Gastroesophageal sphincter (tissue), 4 donors: ENCODE data around the gene STX10. TPM values are rescaled to one million over a fixed set of nuclear protein-coding genes. Genes with fewer than 3 reads are reported as not detected.
"Not testable (repeated sequence)": the region's sequence is repeated elsewhere in the genome, so short reads cannot be mapped to it uniquely, and the experiment has no call there.

Experiments
- ATAC-seq: fragments of 150-250 bp; one replicate; pipeline ENCODE4 v1.9.1; 2016; ENCODE audit warnings: mild to moderate bottlenecking, moderate library complexity
- H3K27ac ChIP-seq, 4 donors: fragments of 200-600 bp; sonication (generic) in 3 of 4; 1 replicate in 3 of 4; 2 replicates in 1 of 4; pipeline ENCODE4 v1.5.1; 2016 to 2019
- H3K27me3 ChIP-seq: fragments of 200-600 bp; sonication (generic); one replicate; pipeline ENCODE4 v1.5.1; 2019
- H3K36me3 ChIP-seq, 2 donors: fragments of 200-600 bp; sonication (generic); one replicate each; pipeline ENCODE4 v1.5.1; 2019; ENCODE audit warnings: control low read depth in 1 of 2
- H3K4me1 ChIP-seq, 3 donors: fragments of 200-600 bp; sonication (generic); 1 replicate in 2 of 3; 2 replicates in 1 of 3; pipeline ENCODE4 v1.5.1; 2016 to 2019; ENCODE audit warnings: control low read depth in 2 of 3
- H3K4me3 ChIP-seq, 2 donors: fragments of 200-600 bp; sonication (generic); one replicate each; pipeline ENCODE4 v1.5.1; 2019; ENCODE audit warnings: mild to moderate bottlenecking in 1 of 2, moderate library complexity in 1 of 2
- H3K9me3 ChIP-seq, 3 donors: fragments of 200-600 bp; sonication (generic); one replicate each; pipeline ENCODE4 v1.5.1; 2017 to 2019; ENCODE audit warnings: control low read depth in 2 of 3
- CTCF ChIP-seq, 4 experiments: fragments of 200-600 bp in 2 of 4; fragments of 450-650 bp in 2 of 4; sonication (generic) in 1 of 4; IDR thresholded peaks; one replicate each; pipeline ENCODE4 v1.5.1; 2017 to 2019; ENCODE audit warnings: antibody characterized with exemption in 4 of 4, mild to moderate bottlenecking in 2 of 4, moderate library complexity in 2 of 4
- EP300 ChIP-seq: sonication (generic); formaldehyde crosslinking; IDR thresholded peaks from one replicate; pipeline ENCODE4 v1.6.1; 2017; ENCODE audit warnings: antibody characterized with exemption, mild to moderate bottlenecking
- POLR2A ChIP-seq, 2 donors: fragments of 450-650 bp; IDR thresholded peaks; one replicate each; pipeline ENCODE4 v1.6.1; 2017; ENCODE audit warnings: antibody characterized with exemption in 2 of 2, mild to moderate bottlenecking in 2 of 2, moderate library complexity in 1 of 2
- POLR2AphosphoS5 ChIP-seq: sonication (generic); formaldehyde crosslinking; IDR thresholded peaks from one replicate; pipeline ENCODE4 v1.6.1; 2017; ENCODE audit warnings: antibody characterized with exemption
- WGBS, 2 donors: methylation state at CpG; one replicate each; pipeline ENCODE4 v1.1.5; 2018; ENCODE audit warnings: low coverage in 1 of 2; 5-methylcytosine and 5-hydroxymethylcytosine counted together
- total RNA-seq, 4 donors: library from RNA; depleted of rRNA; stranded (reverse); fragments of >200 nt; gene quantifications; one replicate each; pipeline ENCODE4 v1.1.0, GENCODE V29; 2016

Gene STX10
- total RNA-seq, 4 donors from 2014 or later: 45.1 to 69.0 (median 53.0) TPM

- no peak overlapping the region for H3K4me3 ChIP-seq
- WGBS, 2 donors: 44 to 65% methylated on average over 2 to 3 of the region's 4 CpGs
These were observed 39.4 kb upstream of the STX10 start for GRCh38 chr19:13189600-13189999.

GRCh38 chr19:13187419-13187818, 37.2 kb upstream of the STX10 start:
- WGBS, 2 donors: 94% methylated on average over 4 of the region's 4 CpGs; no CpG with 5 or more reads in 1 of the 2 donors
- Histone ChIP-seq H3K4me1 (peaks cover 0 to 3% (median 0%) of the 10 kb centered on the region in 3 donors), H3K27me3 (no peaks in the 10 kb centered on the region), H3K4me3 (no peak overlapping the region), H3K27ac (no peak overlapping the region), H3K9me3 (no peaks in the 10 kb centered on the region), H3K36me3 (no peaks in the 10 kb centered on the region)
- no peak for TF ChIP-seq POLR2A (IDR thresholded peaks at IDR 0.05)
- no peak for TF ChIP-seq EP300
- no peak for ATAC-seq

More at GRCh38 chr19:13189600-13189999, 39.4 kb upstream of the STX10 start:
- Histone ChIP-seq H3K27ac (no peak overlapping the region), H3K36me3 (no peaks in the 10 kb centered on the region), H3K27me3 (no peaks in the 10 kb centered on the region), H3K9me3 (no peaks in the 10 kb centered on the region), H3K4me1 (no peaks in the 10 kb centered on the region)
- no peak for ATAC-seq
- no peak for TF ChIP-seq CTCF (IDR thresholded peaks at IDR 0.05)

- not testable (repeated sequence) for ATAC-seq, H3K4me1 ChIP-seq, H3K27me3 ChIP-seq, H3K9me3 ChIP-seq, H3K4me3 ChIP-seq, H3K36me3 ChIP-seq, H3K27ac ChIP-seq
- no CpG with 5 or more reads among the region's 38 CpGs for WGBS, 2 donors
These were observed 36.5 kb upstream of the STX10 start for GRCh38 chr19:13186688-13187087.

- not testable (repeated sequence) for H3K4me3 ChIP-seq, ATAC-seq, H3K36me3 ChIP-seq, H3K9me3 ChIP-seq, H3K27me3 ChIP-seq, H3K27ac ChIP-seq
- WGBS, 2 donors: 56 to 67% methylated on average over 3 to 11 of the region's 22 CpGs
- peaks cover 0 to 16% (median 7%) of the 10 kb centered on the region in 3 donors for H3K4me1 ChIP-seq
These were observed 35.8 kb upstream of the STX10 start for GRCh38 chr19:13185763-13186657.

GRCh38 chr19:13184926-13185325, 34.8 kb upstream of the STX10 start:
- not testable (repeated sequence) for ATAC-seq, H3K9me3 ChIP-seq, H3K4me3 ChIP-seq, H3K36me3 ChIP-seq, H3K27me3 ChIP-seq, H3K27ac ChIP-seq
- WGBS, 2 donors: 55 to 72% methylated on average over 3 to 16 of the region's 23 CpGs
- H3K4me1 ChIP-seq: peaks cover 0 to 16% (median 7%) of the 10 kb centered on the region in 3 donors

GRCh38 chr19:13181747-13182388, 31.7 kb upstream of the STX10 start:
- Histone ChIP-seq H3K27ac (peak overlapping the region in 3 of 4 donors; percentile 38 to 45 (median 43)), H3K36me3 (no peaks in the 10 kb centered on the region), H3K4me1 (peaks cover 0 to 16% (median 7%) of the 10 kb centered on the region in 3 donors), H3K27me3 (no peaks in the 10 kb centered on the region), H3K9me3 (no peaks in the 10 kb centered on the region), H3K4me3 (no peak overlapping the region)
- TF ChIP-seq EP300: no peak
- TF ChIP-seq POLR2AphosphoS5: peak; percentile 59
- peak; percentile 28 for ATAC-seq
- WGBS, 2 donors: 14 to 40% methylated on average over 1 to 6 of the region's 16 CpGs

- H3K9me3 ChIP-seq, H3K27ac ChIP-seq, H3K36me3 ChIP-seq, H3K27me3 ChIP-seq, H3K4me3 ChIP-seq, ATAC-seq: not testable (repeated sequence)
- peaks cover 0 to 17% (median 7%) of the 10 kb centered on the region in 3 donors for H3K4me1 ChIP-seq
- WGBS, 2 donors: 92 to 96% methylated on average over 4 to 10 of the region's 10 CpGs
These were observed 28.1 kb upstream of the STX10 start for GRCh38 chr19:13178291-13178690.

GRCh38 chr19:13177584-13177983, 27.4 kb upstream of the STX10 start:
- not testable (repeated sequence) for H3K4me3 ChIP-seq, H3K27ac ChIP-seq, H3K9me3 ChIP-seq, H3K27me3 ChIP-seq, H3K36me3 ChIP-seq, ATAC-seq
- 96 to 100% methylated on average over 2 to 5 of the region's 5 CpGs for WGBS, 2 donors
- H3K4me1 ChIP-seq: peaks cover 0 to 24% (median 9%) of the 10 kb centered on the region in 3 donors
